ENCODE data around the gene C5orf63. TPM values are rescaled to one million over a fixed set of nuclear protein-coding genes. Genes with fewer than 3 reads are reported as not detected.
A peak's percentile ranks its signal among the peaks of the same experiment; 100 is the strongest.
"Not testable (repeated sequence)": the region's sequence is repeated elsewhere in the genome, so short reads cannot be mapped to it uniquely, and the experiment has no call there.

C5orf63 gene
- total and polyA plus RNA-seq, 2 donors (not counting 3 experiments of a cell fraction or from before 2014, with no cell fraction given) = 1.4 to 5.3 TPM

GRCh38 chr5:127112347-127112864 is 39.1 kb upstream of the C5orf63 start:
- Histone ChIP-seq H3K4me2 (ENCODE audit: insufficient read depth, low read length) (no peak overlapping the region), H3K27ac (ENCODE audit: insufficient read depth, low read depth, low read length) (no peak overlapping the region), H3K9me3 (replicated peaks; ENCODE audit: control insufficient read depth, insufficient read depth, low read length) (no peaks in the 10 kb centered on the region), H3K27me3 (ENCODE audit: control insufficient read depth in 2 of 2, insufficient read depth in 2 of 2, low read length in 2 of 2) (peaks cover 0 to 14% of the 10 kb centered on the region in 2 experiments), H2AFZ (ENCODE audit: low read depth, low read length) (no peak overlapping the region), H3K4me1 (ENCODE audit: control insufficient read depth, extremely low read depth, insufficient read depth, low read length) (no peaks in the 10 kb centered on the region), H4K20me1 (replicated peaks; ENCODE audit: control insufficient read depth, extremely low read depth, insufficient read depth, low read length) (no peaks in the 10 kb centered on the region), H3K79me2 (ENCODE audit: control insufficient read depth, insufficient read depth, low read length) (no peaks in the 10 kb centered on the region), H3K36me3 (ENCODE audit: control insufficient read depth in 2 of 2, extremely low read depth in 1 of 2, insufficient read depth in 2 of 2, low read length in 2 of 2) (no peaks in the 10 kb centered on the region), H3K4me3 (replicated peaks in 1 of 3; ENCODE audit: insufficient read depth in 1 of 3, low read depth in 1 of 3, low read length in 3 of 3) (no peak overlapping the region), H3K9me1 (replicated peaks; ENCODE audit: control insufficient read depth, extremely low read depth, insufficient read depth, low read length) (no peaks in the 10 kb centered on the region), H3K9ac (replicated peaks; ENCODE audit: extremely low read depth, insufficient read depth, low read length) (no peak overlapping the region)
- FAIRE-seq = peak; percentile 37
- DNase-seq (ENCODE audit: low read depth, low spot score) = no peak
- intact Hi-C loops (cut with micrococcal nuclease) (no loop called here), dilution Hi-C loops (cut with MboI; ENCODE audit: extremely low pct_ligation_motif_present, low sequenced_read_pairs) (no loop called here)
- ChIA-PET CTCF (no interaction called here), POLR2A (no interaction called here)
- TF ChIP-seq GATA2 (IDR thresholded peaks at IDR 0.05; ENCODE audit: insufficient read depth, insufficient read length, low read depth, low read length) = no peak
- TF ChIP-seq MYC (IDR thresholded peaks at IDR 0.05; ENCODE audit: low read depth, low read length) = no peak
- no peak for TF ChIP-seq POLR2A (IDR thresholded peaks at IDR 0.05; ENCODE audit: low read depth, low read length)
- no peak for TF ChIP-seq CTCF (IDR thresholded peaks at IDR 0.05; ENCODE audit: extremely low read depth in 1 of 2, insufficient read depth in 1 of 2, low read depth in 1 of 2, low read length in 2 of 2)
- no TSS peak for BruUV-seq (replicated peaks)

GRCh38 chr5:127111112-127111511 is 37.8 kb upstream of the C5orf63 start:
- H2AFZ ChIP-seq (ENCODE audit: low read depth, low read length) = no peak overlapping the region
- CTCF ChIA-PET = no interaction called here
- dilution Hi-C loops (cut with MboI; ENCODE audit: extremely low pct_ligation_motif_present, low sequenced_read_pairs) = no loop called here
- H4K20me1 ChIP-seq (replicated peaks; ENCODE audit: control insufficient read depth, extremely low read depth, insufficient read depth, low read length) = no peaks in the 10 kb centered on the region
- no peak overlapping the region for H3K4me2 ChIP-seq (ENCODE audit: insufficient read depth, low read length)
- no peaks in the 10 kb centered on the region for H3K36me3 ChIP-seq (ENCODE audit: control insufficient read depth in 2 of 2, extremely low read depth in 1 of 2, insufficient read depth in 2 of 2, low read length in 2 of 2)
- intact Hi-C loops (cut with micrococcal nuclease) = no loop called here
- H3K9me3 ChIP-seq (replicated peaks; ENCODE audit: control insufficient read depth, insufficient read depth, low read length) = no peaks in the 10 kb centered on the region
- TF ChIP-seq POLR2AphosphoS5 (IDR thresholded peaks at IDR 0.05; ENCODE audit: insufficient read depth, low read depth, low read length) (no peak), JUN (IDR thresholded peaks at IDR 0.05; ENCODE audit: borderline replicate concordance, insufficient read depth, insufficient read length, low read depth) (no peak), FOS (IDR thresholded peaks at IDR 0.05; ENCODE audit: borderline replicate concordance, insufficient read depth, low read length) (no peak), GATA2 (IDR thresholded peaks at IDR 0.05; ENCODE audit: insufficient read depth, insufficient read length, low read depth, low read length) (no peak), MYC (IDR thresholded peaks at IDR 0.05; ENCODE audit: low read depth, low read length) (no peak), MAX (IDR thresholded peaks at IDR 0.05; ENCODE audit: insufficient read depth, insufficient read length) (no peak)
- no peaks in the 10 kb centered on the region for H3K4me1 ChIP-seq (ENCODE audit: control insufficient read depth, extremely low read depth, insufficient read depth, low read length)
- H3K9ac ChIP-seq (replicated peaks; ENCODE audit: extremely low read depth, insufficient read depth, low read length) = no peak overlapping the region
- peaks cover 0 to 14% of the 10 kb centered on the region in 2 experiments for H3K27me3 ChIP-seq (ENCODE audit: control insufficient read depth in 2 of 2, insufficient read depth in 2 of 2, low read length in 2 of 2)
- FAIRE-seq = no peak
- H3K4me3 ChIP-seq (replicated peaks in 1 of 3; ENCODE audit: insufficient read depth in 1 of 3, low read depth in 1 of 3, low read length in 3 of 3) = no peak overlapping the region
- POLR2A ChIA-PET = no interaction called here
- H3K79me2 ChIP-seq (ENCODE audit: control insufficient read depth, insufficient read depth, low read length) = no peaks in the 10 kb centered on the region
- no TSS peak for BruUV-seq (replicated peaks)
- no peak for DNase-seq (ENCODE audit: low read depth, low spot score)
- H3K9me1 ChIP-seq (replicated peaks; ENCODE audit: control insufficient read depth, extremely low read depth, insufficient read depth, low read length) = no peaks in the 10 kb centered on the region
- H3K27ac ChIP-seq (ENCODE audit: insufficient read depth, low read depth, low read length) = no peak overlapping the region

- POLR2A ChIA-PET; H3K9me3 ChIP-seq (replicated peaks; ENCODE audit: control insufficient read depth, insufficient read depth, low read length); FAIRE-seq; dilution Hi-C loops (cut with MboI; ENCODE audit: extremely low pct_ligation_motif_present, low sequenced_read_pairs); CTCF ChIA-PET; H3K27me3 ChIP-seq (ENCODE audit: control insufficient read depth in 2 of 2, insufficient read depth in 2 of 2, low read length in 2 of 2); BruUV-seq (replicated peaks); intact Hi-C loops (cut with micrococcal nuclease); H3K9ac ChIP-seq (replicated peaks; ENCODE audit: extremely low read depth, insufficient read depth, low read length); H3K27ac ChIP-seq (ENCODE audit: insufficient read depth, low read depth, low read length); H3K4me2 ChIP-seq (ENCODE audit: insufficient read depth, low read length); H3K79me2 ChIP-seq (ENCODE audit: control insufficient read depth, insufficient read depth, low read length); H4K20me1 ChIP-seq (replicated peaks; ENCODE audit: control insufficient read depth, extremely low read depth, insufficient read depth, low read length); H3K9me1 ChIP-seq (replicated peaks; ENCODE audit: control insufficient read depth, extremely low read depth, insufficient read depth, low read length); H3K36me3 ChIP-seq (ENCODE audit: control insufficient read depth in 2 of 2, extremely low read depth in 1 of 2, insufficient read depth in 2 of 2, low read length in 2 of 2); H2AFZ ChIP-seq (ENCODE audit: low read depth, low read length); DNase-seq (ENCODE audit: low read depth, low spot score); H3K4me1 ChIP-seq (ENCODE audit: control insufficient read depth, extremely low read depth, insufficient read depth, low read length); H3K4me3 ChIP-seq (replicated peaks in 1 of 3; ENCODE audit: insufficient read depth in 1 of 3, low read depth in 1 of 3, low read length in 3 of 3): not testable (repeated sequence)
These were observed 35.4 kb upstream of the C5orf63 start for GRCh38 chr5:127108624-127109260.
